GM19238 (cell line): ENCODE data around the gene FTSJ1.

ENCODE experiments used
- DNase-seq: peaks from one replicate; pipeline ENCODE4 v3.0.0; 2011; ENCODE audit warnings: low spot score; ENCODE audit not compliant: insufficient read length

The FTSJ1 gene

GRCh38 chrX:48470110-48470832, 5.7 kb upstream of the FTSJ1 start, which contains the start of gene SLC38A5:
SLC38A5 (minus strand) TSS chrX:48470260; CDS start chrX:48467924, 2,336 bp downstream.
- no peak for DNase-seq

DNA sequence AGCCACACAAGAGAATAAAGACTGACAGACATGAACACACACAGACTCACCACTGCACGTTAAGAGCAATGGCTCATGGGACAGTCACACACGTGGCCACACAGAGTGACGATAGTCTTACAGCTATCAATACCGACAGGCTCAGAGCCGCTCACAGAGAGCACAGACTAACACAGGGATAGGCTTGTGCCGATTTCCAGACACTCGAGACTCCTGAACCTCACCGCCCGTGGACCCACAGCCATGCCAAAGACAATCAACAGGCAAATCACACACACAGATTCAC, 5.2 kb upstream of the FTSJ1 start:
- DNase-seq: no peak

- no peak for DNase-seq
Measured at GRCh38 chrX:48471504-48471903, 4.5 kb upstream of the FTSJ1 start.

- no peak for DNase-seq
Measured at GRCh38 chrX:48472225-48472624, 3.8 kb upstream of the FTSJ1 start.

- DNase-seq: no peak
Measured at GRCh38 chrX:48472851-48473703, 2.9 kb upstream of the FTSJ1 start.

DNA sequence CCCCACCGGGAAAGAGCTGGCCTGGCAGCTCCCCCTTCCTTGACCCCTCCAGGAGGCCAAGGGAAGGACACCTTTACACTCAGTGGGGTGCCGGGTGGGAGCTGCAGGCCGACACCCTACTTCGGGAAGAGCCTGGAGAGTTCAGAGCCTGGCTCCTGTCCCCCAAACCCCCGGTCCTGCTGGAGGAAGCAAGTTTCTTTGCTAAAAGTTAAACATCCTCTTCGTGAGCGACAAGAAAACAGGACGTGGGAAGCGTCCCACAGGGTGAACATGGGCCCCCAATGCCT, 2.4 kb upstream of the FTSJ1 start:
- DNase-seq: no peak

GRCh38 chrX:48474127-48474526, 1.9 kb upstream of the FTSJ1 start:
- no peak for DNase-seq

DNA sequence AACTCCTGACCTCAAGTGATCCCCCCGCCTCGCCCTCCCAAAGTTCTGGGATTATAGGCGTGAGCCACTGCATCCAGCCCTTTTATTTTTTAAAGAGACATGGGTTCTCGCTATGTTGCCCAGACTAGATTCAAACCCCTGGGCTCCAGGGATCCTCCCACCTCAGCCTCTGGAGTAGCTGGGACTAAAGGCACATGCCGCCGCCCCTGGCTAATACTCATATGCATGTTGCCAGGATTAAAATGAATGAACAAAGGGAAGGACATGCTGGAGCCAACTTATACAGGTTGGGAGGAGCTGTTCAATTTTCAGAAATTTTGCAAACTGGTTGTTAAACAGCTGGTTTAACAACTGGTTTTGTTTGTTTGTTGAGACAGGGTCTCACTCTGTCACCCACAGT, 1.4 kb upstream of the FTSJ1 start:
- no peak for DNase-seq

DNA sequence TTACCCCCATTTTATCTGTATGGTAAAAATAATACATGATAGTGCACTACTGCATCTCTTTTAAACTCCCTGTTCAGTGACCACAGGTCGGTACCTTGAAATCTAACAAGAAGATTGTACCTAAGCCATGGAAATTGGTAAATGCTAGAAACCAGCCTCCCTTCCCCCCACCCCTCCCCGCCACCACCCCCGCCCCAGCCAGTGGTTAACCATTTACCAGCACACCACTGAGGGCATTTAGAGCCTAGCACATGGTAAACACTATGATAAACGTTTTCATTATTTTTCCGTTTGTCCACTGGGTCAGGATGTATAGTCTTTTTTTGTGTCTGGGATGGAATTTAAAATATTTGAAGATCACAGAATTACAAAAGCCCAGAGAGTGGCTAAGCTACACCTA, 703 bp upstream of the FTSJ1 start:
- no peak for DNase-seq

DNA sequence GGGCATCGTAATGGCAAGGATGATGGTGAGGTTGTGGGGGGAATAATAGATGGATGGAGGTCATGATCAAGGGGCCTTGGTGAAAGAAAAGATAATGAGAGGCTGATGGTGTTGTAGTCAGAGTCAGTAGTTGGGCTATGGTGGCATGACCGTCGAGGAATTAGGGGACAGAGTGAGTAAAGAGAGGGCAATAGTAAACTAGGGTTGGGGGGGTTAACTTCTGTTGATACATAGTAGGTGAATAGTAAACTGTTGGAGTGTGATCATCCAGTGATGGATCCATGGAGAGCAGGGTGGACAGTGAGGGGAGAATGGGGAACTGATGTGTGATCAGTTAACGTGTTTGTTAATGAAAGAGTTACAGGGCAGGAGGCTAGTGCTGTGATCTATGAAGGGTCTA, 920 bp downstream of the FTSJ1 start:
- no peak for DNase-seq

DNA sequence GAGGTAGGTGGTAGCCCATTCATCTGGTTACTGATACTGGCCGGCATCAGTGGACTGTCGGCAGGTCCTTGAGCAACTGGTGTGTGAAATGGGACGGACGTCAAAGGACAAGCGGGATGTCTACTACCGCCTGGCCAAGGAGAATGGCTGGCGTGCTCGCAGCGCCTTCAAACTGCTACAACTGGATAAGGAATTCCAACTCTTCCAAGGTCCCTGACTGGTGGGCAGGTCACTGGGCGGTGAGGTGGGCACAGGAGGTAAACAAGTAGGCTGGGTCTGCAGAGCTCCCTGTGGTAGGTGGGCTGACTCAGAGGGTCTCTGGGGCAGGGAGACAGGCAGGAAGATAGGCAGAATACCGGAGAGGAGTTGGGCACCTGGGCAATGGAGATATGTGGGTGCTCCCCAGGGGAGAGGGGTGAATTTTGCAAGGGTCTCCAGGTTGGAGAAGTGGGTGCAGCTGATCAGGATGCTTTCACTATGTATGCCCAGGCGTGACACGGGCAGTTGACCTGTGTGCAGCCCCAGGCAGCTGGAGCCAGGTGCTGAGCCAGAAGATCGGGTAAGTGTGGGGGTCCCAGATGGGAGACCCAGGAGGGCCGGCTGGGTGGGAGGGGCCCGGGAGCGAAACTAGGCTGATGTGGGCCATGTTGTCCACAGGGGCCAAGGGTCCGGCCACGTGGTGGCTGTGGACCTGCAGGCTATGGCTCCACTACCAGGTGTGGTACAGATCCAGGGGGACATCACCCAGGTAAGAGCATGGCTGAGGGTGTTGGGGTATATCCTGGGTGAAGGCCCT, 2.2 kb downstream of the FTSJ1 start:
- DNase-seq: no peak

DNA sequence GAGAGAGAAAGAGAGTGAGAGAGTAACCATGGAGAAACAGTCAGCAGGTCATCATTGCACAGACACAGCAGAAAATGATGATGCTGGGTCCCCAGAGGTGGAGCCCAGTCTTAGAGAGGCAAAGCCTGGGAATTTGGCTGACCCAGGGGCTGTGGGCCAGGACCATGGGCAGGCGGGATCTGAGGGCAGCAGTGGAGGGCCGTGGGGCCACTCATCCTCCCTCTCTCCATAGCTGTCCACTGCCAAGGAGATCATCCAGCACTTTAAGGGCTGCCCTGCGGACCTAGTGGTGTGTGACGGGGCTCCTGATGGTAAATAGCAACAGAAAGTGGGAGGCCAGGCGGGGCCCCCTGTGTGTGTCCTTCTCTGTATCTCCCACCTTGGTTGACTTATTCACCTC, 2.8 kb downstream of the FTSJ1 start:
- no peak for DNase-seq

DNA sequence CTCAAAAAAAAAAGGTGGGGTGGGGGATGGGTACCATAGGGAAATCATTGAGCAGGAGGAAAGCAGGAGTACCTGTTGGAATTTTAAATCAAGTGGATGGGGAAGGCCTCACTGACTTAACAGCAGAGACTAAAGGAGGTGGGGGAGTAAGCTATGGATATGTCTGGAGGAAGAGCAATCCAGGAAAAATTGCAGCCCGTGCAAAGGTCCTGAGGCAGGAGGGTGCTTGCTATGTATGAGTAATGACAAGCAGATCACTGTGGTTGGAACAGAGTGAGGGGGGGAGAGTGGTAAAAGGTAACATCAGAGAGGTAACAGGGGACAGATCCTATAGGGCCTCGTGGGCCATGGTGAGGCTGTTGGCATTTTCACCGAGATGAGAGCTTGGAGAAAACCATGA, 4.1 kb downstream of the FTSJ1 start:
- no peak for DNase-seq

GRCh38 chrX:48480583-48480982, 4.6 kb downstream of the FTSJ1 start:
- no peak for DNase-seq

- DNase-seq: no peak
Measured at GRCh38 chrX:48482526-48482925, 6.5 kb downstream of the FTSJ1 start.

- DNase-seq: no peak
Measured at GRCh38 chrX:48487362-48487798, 11.4 kb downstream of the FTSJ1 start.

- DNase-seq: no peak
Measured at GRCh38 chrX:48488034-48488433, 12.0 kb downstream of the FTSJ1 start.

GRCh38 chrX:48489296-48489695, 13.3 kb downstream of the FTSJ1 start:
- no peak for DNase-seq

DNA sequence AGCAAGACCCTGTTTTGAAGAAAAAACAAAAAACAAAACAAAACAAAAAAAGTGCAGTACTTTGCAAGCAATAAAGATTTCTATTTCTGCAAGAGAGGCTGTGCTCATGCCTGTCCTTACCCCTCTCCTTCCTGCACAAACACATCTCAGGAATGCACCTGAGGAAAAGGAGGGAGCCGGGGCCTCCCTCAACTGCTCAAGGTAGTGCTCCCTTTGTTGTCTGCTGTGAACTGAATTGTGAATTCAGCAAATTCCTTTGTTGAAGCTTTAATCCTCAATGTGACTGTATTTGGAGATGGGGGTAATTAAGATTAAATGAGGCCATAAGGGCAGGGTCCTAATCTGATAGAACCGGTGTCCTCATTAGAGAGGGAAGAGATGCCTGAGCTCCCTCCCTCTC, 13.9 kb downstream of the FTSJ1 start:
- no peak for DNase-seq

DNA sequence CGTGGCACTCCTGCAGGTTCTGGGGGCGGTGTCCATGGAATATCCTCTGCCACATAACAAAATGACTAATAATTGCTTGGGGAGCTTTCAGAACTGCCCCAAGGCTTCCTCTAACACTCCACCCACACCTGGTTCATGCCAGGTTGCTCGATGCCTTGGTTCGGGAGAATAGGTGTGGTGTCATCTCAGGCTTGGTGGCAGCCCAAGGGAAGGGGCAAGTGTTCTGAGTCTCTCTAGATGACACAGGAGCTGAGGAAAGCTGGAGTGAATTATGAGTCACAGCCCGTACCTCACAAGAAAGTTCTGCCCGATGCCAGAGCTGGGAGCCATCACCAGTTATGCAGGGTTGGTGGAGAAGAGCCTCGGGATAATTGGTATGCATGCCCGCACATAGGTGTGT, 14.7 kb downstream of the FTSJ1 start:
- no peak for DNase-seq

- no peak for DNase-seq
Measured at GRCh38 chrX:48491809-48492208, 15.8 kb downstream of the FTSJ1 start.

DNA sequence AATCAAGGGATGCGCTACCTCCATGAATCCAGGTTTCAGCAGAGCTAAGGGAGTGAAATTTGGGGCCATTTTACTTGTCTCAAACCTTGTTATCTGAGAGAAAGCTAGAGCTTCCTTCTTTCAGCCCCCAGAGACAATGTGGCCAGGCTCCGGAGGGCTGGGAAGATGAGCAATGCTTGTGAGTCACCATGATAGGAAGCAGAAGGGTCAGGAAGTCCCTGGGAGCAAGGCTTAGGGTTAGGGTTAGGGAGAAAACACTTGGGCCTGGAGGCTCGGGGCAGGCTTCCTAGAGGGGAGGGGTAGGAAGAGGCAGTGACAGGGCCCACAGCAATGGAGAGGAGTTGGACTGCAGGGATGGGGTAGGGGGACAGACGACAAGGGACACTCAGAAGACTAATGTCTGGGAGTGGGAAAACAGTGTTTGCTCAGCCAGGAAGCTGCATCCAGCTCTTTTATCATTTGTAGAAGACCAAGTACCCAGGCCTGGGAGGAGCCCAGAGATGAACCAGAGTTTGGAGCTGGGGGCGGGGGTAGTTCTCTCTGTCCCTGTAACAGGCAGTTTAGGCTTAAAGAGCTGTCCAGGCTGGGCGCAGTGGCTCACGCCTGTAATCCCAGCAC, 16.4 kb downstream of the FTSJ1 start:
- DNase-seq: no peak
